IMR-90 (cell line): ENCODE measurements around the gene SLC9A5. TPM values are rescaled to one million over a fixed set of nuclear protein-coding genes. Genes with fewer than 3 reads are reported as not detected.

Experiments used
- ATAC-seq: fragments of 200-7000 bp; cut with Tn5 transposase; 2 replicates; pipeline ENCODE4 v1.9.1; 2020; ENCODE audit warnings: low read depth, mild to moderate bottlenecking, moderate library complexity
- BruUV-seq: library from RNA; stranded (reverse); fragments of 400-500 nt; replicated peaks from 2 replicates; lab custom pipeline; 2021; lab: Mats Ljungman, UMichigan
- CTCF ChIA-PET: fragments of 300-600 bp; formaldehyde crosslinking; extraction: SDS; loops from one replicate; lab custom pipeline; 2021; ENCODE audit warnings: antibody characterized with exemption; lab: Yijun Ruan, JAX
- POLR2A ChIA-PET: fragments of 300-600 bp; sonication (Branson Sonifier 250); formaldehyde crosslinking; loops from one replicate; lab custom pipeline; 2022; ENCODE audit warnings: antibody characterized with exemption; ENCODE audit not compliant: unreplicated experiment; lab: Charles Lee
- DNase-seq: peaks from one replicate; pipeline ENCODE4 v3.0.0; 2013
- H2AFZ ChIP-seq: replicated peaks from 2 replicates; pipeline ENCODE3; 2013; ENCODE audit warnings: low read length, mild to moderate bottlenecking; ENCODE audit not compliant: poor library complexity
- H2AK5ac ChIP-seq: 2 replicates; pipeline ENCODE4 v1.6.1; 2013; ENCODE audit warnings: low read depth, low read length, inconsistent platforms
- H2AK9ac ChIP-seq: replicated peaks from 2 replicates; pipeline ENCODE3; 2013; ENCODE audit warnings: mild to moderate bottlenecking, low read depth, low read length, moderate library complexity; ENCODE audit not compliant: poor library complexity
- H2BK120ac ChIP-seq: 2 replicates; pipeline ENCODE4 v1.6.1; 2013; ENCODE audit warnings: low read depth, low read length, inconsistent platforms
- H2BK15ac ChIP-seq: 3 replicates; pipeline ENCODE4 v1.6.1; 2013; ENCODE audit warnings: low read depth, low read length, inconsistent platforms
- H2BK20ac ChIP-seq: 2 replicates; pipeline ENCODE4 v1.6.1; 2013; ENCODE audit warnings: low read depth, mild to moderate bottlenecking, inconsistent platforms, low read length, moderate library complexity
- H2BK5ac ChIP-seq: 2 replicates; pipeline ENCODE4 v1.6.1; 2013; ENCODE audit warnings: mild to moderate bottlenecking, low read depth, low read length, inconsistent platforms; ENCODE audit not compliant: poor library complexity, severe bottlenecking
- H3K14ac ChIP-seq: replicated peaks from 2 replicates; pipeline ENCODE4 v1.6.1; 2013; ENCODE audit warnings: low read depth, low read length, inconsistent platforms
- H3K18ac ChIP-seq: 2 replicates; pipeline ENCODE4 v1.6.1; 2013; ENCODE audit warnings: low read depth, low read length, control low read depth
- H3K23ac ChIP-seq: 2 replicates; pipeline ENCODE4 v1.6.1; 2013; ENCODE audit warnings: low read depth, low read length, inconsistent platforms
- H3K27ac ChIP-seq: 2 replicates; pipeline ENCODE4 v1.5.1; 2013; ENCODE audit warnings: mild to moderate bottlenecking, control low read depth, low read length; ENCODE audit not compliant: insufficient read depth
- H3K27me3 ChIP-seq: 2 replicates; pipeline ENCODE4 v1.6.1; 2013; ENCODE audit warnings: low read length; ENCODE audit not compliant: control insufficient read depth, insufficient read depth
- H3K36me3 ChIP-seq: 2 replicates; pipeline ENCODE4 v1.6.1; 2013; ENCODE audit warnings: low read length, mixed read lengths; ENCODE audit not compliant: control insufficient read depth, insufficient read depth
- H3K4ac ChIP-seq: 2 replicates; pipeline ENCODE4 v1.6.1; 2013; ENCODE audit warnings: low read depth, low read length, inconsistent platforms
- H3K4me1 ChIP-seq: 2 replicates; pipeline ENCODE4 v1.6.1; 2013; ENCODE audit warnings: low read length, mixed read lengths; ENCODE audit not compliant: control insufficient read depth, insufficient read depth
- H3K4me2 ChIP-seq: 2 replicates; pipeline ENCODE4 v1.6.1; 2013; ENCODE audit warnings: low read depth, mild to moderate bottlenecking, control low read depth, low read length, moderate library complexity
- H3K4me3 ChIP-seq: 2 replicates; pipeline ENCODE4 v1.5.1; 2013; ENCODE audit warnings: low read depth, mild to moderate bottlenecking, control low read depth, low read length, moderate library complexity; ENCODE audit not compliant: insufficient read depth
- H3K56ac ChIP-seq: 2 replicates; pipeline ENCODE4 v1.6.1; 2013; ENCODE audit warnings: low read length, inconsistent platforms; ENCODE audit not compliant: insufficient read depth; ENCODE audit errors: extremely low read depth
- H3K79me1 ChIP-seq, 2 experiments: 2 replicates each; pipeline ENCODE4 v1.6.1; 2013; ENCODE audit warnings: low read length in 2 of 2, inconsistent platforms in 1 of 2, low read depth in 1 of 2
- H3K9ac ChIP-seq: 2 replicates; pipeline ENCODE4 v1.6.1; 2013; ENCODE audit warnings: low read depth, low read length, control low read depth
- H3K9me1 ChIP-seq: 2 replicates; pipeline ENCODE4 v1.6.1; 2013; ENCODE audit warnings: low read length, inconsistent platforms; ENCODE audit not compliant: insufficient read depth
- H3K9me3 ChIP-seq: 2 replicates; pipeline ENCODE4 v1.6.1; 2013; ENCODE audit warnings: low read length; ENCODE audit not compliant: control insufficient read depth, insufficient read depth
- H4K20me1 ChIP-seq: 2 replicates; pipeline ENCODE4 v1.6.1; 2013; ENCODE audit warnings: low read length, inconsistent platforms; ENCODE audit not compliant: insufficient read depth
- H4K5ac ChIP-seq: 2 replicates; pipeline ENCODE4 v1.6.1; 2013; ENCODE audit warnings: mild to moderate bottlenecking, low read depth, low read length, control low read depth
- H4K8ac ChIP-seq, 2 experiments: 2 replicates each; pipeline ENCODE4 v1.6.1; 2013; ENCODE audit warnings: low read depth in 2 of 2, low read length in 2 of 2, control low read depth in 1 of 2, inconsistent platforms in 1 of 2
- H4K91ac ChIP-seq: 2 replicates; pipeline ENCODE4 v1.6.1; 2013; ENCODE audit warnings: low read depth, low read length, inconsistent platforms; ENCODE audit not compliant: insufficient read depth
- CEBPB ChIP-seq: IDR thresholded peaks from 2 replicates; pipeline ENCODE4 v1.6.1; 2012; ENCODE audit warnings: low read depth, low read length, improper control_type of control experiment
- ELK1 ChIP-seq: fragments of 150-350 bp; IDR thresholded peaks from 2 replicates; pipeline ENCODE4 v1.6.1; 2016; ENCODE audit warnings: low read depth, mild to moderate bottlenecking, low read length, moderate library complexity, borderline replicate concordance
- FOS ChIP-seq: fragments of 150-350 bp; IDR thresholded peaks from 2 replicates; pipeline ENCODE4 v1.6.1; 2016; ENCODE audit warnings: low read depth, low read length
- SMC3 ChIP-seq: fragments of 150-350 bp; IDR thresholded peaks from 2 replicates; pipeline ENCODE4 v1.6.1; 2016; ENCODE audit warnings: low read depth, mild to moderate bottlenecking, antibody characterized with exemption, low read length, moderate library complexity
- WGBS, 2 experiments: methylation state at CpG; one replicate each; pipeline versions ENCODE4 v1.1.5 to v1.1.7; 2013; ENCODE audit warnings: missing lambda C conversion rate in 2 of 2; ENCODE audit not compliant: insufficient read length in 1 of 2; ENCODE audit errors: extremely low coverage in 2 of 2; 5-methylcytosine and 5-hydroxymethylcytosine counted together
- dilution Hi-C: fragments of 300-500 bp; cut with HindIII; formaldehyde crosslinking; loops from one replicate; pipeline ENCODE4 v1.14.3; 2018; ENCODE audit warnings: low sequenced_read_pairs; ENCODE audit not compliant: unreplicated experiment
- in situ Hi-C: fragments of 300-500 bp; cut with MboI; formaldehyde crosslinking; loops from 3 replicates; pipeline ENCODE4 v1.14.3; 2019; ENCODE audit warnings: low sequenced_read_pairs, inconsistent platforms, mixed read lengths
- intact Hi-C: fragments of 100-400 bp; cut with micrococcal nuclease; formaldehyde crosslinking; loops from 2 replicates; pipeline ENCODE4 v1.10.0; 2022
- polyA plus RNA-seq, 3 experiments: library from polyadenylated mRNA; depleted of rRNA; stranded (reverse); fragments of >200 nt; gene quantifications; 2 replicates each; pipeline ENCODE4 v1.2.3, GENCODE V29; 2012; ENCODE audit warnings: low replicate concordance in 1 of 3
- total RNA-seq: library from RNA; depleted of rRNA; stranded (reverse); fragments of >200 nt; gene quantifications from 2 replicates; pipeline ENCODE4 v1.2.3, GENCODE V29; 2012

The SLC9A5 gene
- total and polyA plus RNA-seq, 2 of the 4 experiments (the other 2 are of a cell fraction) = 1.8 to 5.7 TPM

GRCh38 chr16:67286441-67287235 lies 37.9 kb downstream of the SLC9A5 start (continued):
- no peak for TF ChIP-seq SMC3

GRCh38 chr16:67287960-67288359 lies 39.2 kb downstream of the SLC9A5 start:
- Histone ChIP-seq H2AK9ac (no peak overlapping the region), H3K27ac (no peak overlapping the region), H2BK5ac (no peak overlapping the region), H3K79me1 (no peaks in the 10 kb centered on the region; a peak in 1 of 4 replicates), H3K4ac (no peak overlapping the region), H3K9ac (no peak overlapping the region), H3K9me1 (peaks cover 14% of the 10 kb centered on the region), H2BK120ac (no peak overlapping the region), H3K4me3 (no peak overlapping the region), H4K8ac (no peak overlapping the region), H2BK20ac (no peak overlapping the region), H3K4me1 (peaks cover 7% of the 10 kb centered on the region), H2AFZ (no peak overlapping the region), H4K5ac (no peak overlapping the region), H3K23ac (no peak overlapping the region), H2AK5ac (no peak overlapping the region), H3K18ac (no peak overlapping the region), H2BK15ac (no peak overlapping the region), H4K91ac (no peak overlapping the region), H3K4me2 (no peak overlapping the region), H3K9me3 (no peaks in the 10 kb centered on the region), H4K20me1 (no peaks in the 10 kb centered on the region), H3K36me3 (no peaks in the 10 kb centered on the region), H3K27me3 (no peaks in the 10 kb centered on the region), H3K14ac (no peak overlapping the region), H3K56ac (no peak overlapping the region)
- WGBS, 2 experiments = 97% methylated on average over 6 of the region's 14 CpGs; no CpG with 5 or more reads in 1 of the 2 experiments
- in situ Hi-C loops = no loop called here
- intact Hi-C loops = no loop called here
- TF ChIP-seq CEBPB (no peak), FOS (no peak), ELK1 (no peak)
- ATAC-seq (no peak), DNase-seq (no peak)
- dilution Hi-C loops = no loop called here
- BruUV-seq = no TSS peak
- POLR2A ChIA-PET = no interaction called here
- CTCF ChIA-PET = no interaction called here
